IMR-90 (cell line): ENCODE results near the gene LAMA3. TPM values are rescaled to one million over a fixed set of nuclear protein-coding genes. Genes with fewer than 3 reads are reported as not detected.

Source experiments
- ATAC-seq: fragments of 200-7000 bp; cut with Tn5 transposase; 2 replicates; pipeline ENCODE4 v1.9.1; 2020; ENCODE audit warnings: low read depth, mild to moderate bottlenecking, moderate library complexity
- BruUV-seq: library from RNA; stranded (reverse); fragments of 400-500 nt; replicated peaks from 2 replicates; lab custom pipeline; 2021; lab: Mats Ljungman, UMichigan
- CTCF ChIA-PET: fragments of 300-600 bp; formaldehyde crosslinking; extraction: SDS; loops from one replicate; lab custom pipeline; 2021; ENCODE audit warnings: antibody characterized with exemption; lab: Yijun Ruan, JAX
- POLR2A ChIA-PET: fragments of 300-600 bp; sonication (Branson Sonifier 250); formaldehyde crosslinking; loops from one replicate; lab custom pipeline; 2022; ENCODE audit warnings: antibody characterized with exemption; ENCODE audit not compliant: unreplicated experiment; lab: Charles Lee
- DNase-seq: peaks from one replicate; pipeline ENCODE4 v3.0.0; 2013
- H2AFZ ChIP-seq: replicated peaks from 2 replicates; pipeline ENCODE3; 2013; ENCODE audit warnings: low read length, mild to moderate bottlenecking; ENCODE audit not compliant: poor library complexity
- H2AK5ac ChIP-seq: 2 replicates; pipeline ENCODE4 v1.6.1; 2013; ENCODE audit warnings: low read depth, low read length, inconsistent platforms
- H2AK9ac ChIP-seq: replicated peaks from 2 replicates; pipeline ENCODE3; 2013; ENCODE audit warnings: mild to moderate bottlenecking, low read depth, low read length, moderate library complexity; ENCODE audit not compliant: poor library complexity
- H2BK120ac ChIP-seq: 2 replicates; pipeline ENCODE4 v1.6.1; 2013; ENCODE audit warnings: low read depth, low read length, inconsistent platforms
- H2BK15ac ChIP-seq: 3 replicates; pipeline ENCODE4 v1.6.1; 2013; ENCODE audit warnings: low read depth, low read length, inconsistent platforms
- H2BK20ac ChIP-seq: 2 replicates; pipeline ENCODE4 v1.6.1; 2013; ENCODE audit warnings: low read depth, mild to moderate bottlenecking, inconsistent platforms, low read length, moderate library complexity
- H2BK5ac ChIP-seq: 2 replicates; pipeline ENCODE4 v1.6.1; 2013; ENCODE audit warnings: mild to moderate bottlenecking, low read depth, low read length, inconsistent platforms; ENCODE audit not compliant: poor library complexity, severe bottlenecking
- H3K14ac ChIP-seq: replicated peaks from 2 replicates; pipeline ENCODE4 v1.6.1; 2013; ENCODE audit warnings: low read depth, low read length, inconsistent platforms
- H3K18ac ChIP-seq: 2 replicates; pipeline ENCODE4 v1.6.1; 2013; ENCODE audit warnings: low read depth, low read length, control low read depth
- H3K23ac ChIP-seq: 2 replicates; pipeline ENCODE4 v1.6.1; 2013; ENCODE audit warnings: low read depth, low read length, inconsistent platforms
- H3K27ac ChIP-seq: 2 replicates; pipeline ENCODE4 v1.5.1; 2013; ENCODE audit warnings: mild to moderate bottlenecking, control low read depth, low read length; ENCODE audit not compliant: insufficient read depth
- H3K27me3 ChIP-seq: 2 replicates; pipeline ENCODE4 v1.6.1; 2013; ENCODE audit warnings: low read length; ENCODE audit not compliant: control insufficient read depth, insufficient read depth
- H3K36me3 ChIP-seq: 2 replicates; pipeline ENCODE4 v1.6.1; 2013; ENCODE audit warnings: low read length, mixed read lengths; ENCODE audit not compliant: control insufficient read depth, insufficient read depth
- H3K4ac ChIP-seq: 2 replicates; pipeline ENCODE4 v1.6.1; 2013; ENCODE audit warnings: low read depth, low read length, inconsistent platforms
- H3K4me1 ChIP-seq: 2 replicates; pipeline ENCODE4 v1.6.1; 2013; ENCODE audit warnings: low read length, mixed read lengths; ENCODE audit not compliant: control insufficient read depth, insufficient read depth
- H3K4me2 ChIP-seq: 2 replicates; pipeline ENCODE4 v1.6.1; 2013; ENCODE audit warnings: low read depth, mild to moderate bottlenecking, control low read depth, low read length, moderate library complexity
- H3K4me3 ChIP-seq: 2 replicates; pipeline ENCODE4 v1.5.1; 2013; ENCODE audit warnings: low read depth, mild to moderate bottlenecking, control low read depth, low read length, moderate library complexity; ENCODE audit not compliant: insufficient read depth
- H3K56ac ChIP-seq: 2 replicates; pipeline ENCODE4 v1.6.1; 2013; ENCODE audit warnings: low read length, inconsistent platforms; ENCODE audit not compliant: insufficient read depth; ENCODE audit errors: extremely low read depth
- H3K79me1 ChIP-seq, 2 experiments: 2 replicates each; pipeline ENCODE4 v1.6.1; 2013; ENCODE audit warnings: low read length in 2 of 2, inconsistent platforms in 1 of 2, low read depth in 1 of 2
- H3K9ac ChIP-seq: 2 replicates; pipeline ENCODE4 v1.6.1; 2013; ENCODE audit warnings: low read depth, low read length, control low read depth
- H3K9me1 ChIP-seq: 2 replicates; pipeline ENCODE4 v1.6.1; 2013; ENCODE audit warnings: low read length, inconsistent platforms; ENCODE audit not compliant: insufficient read depth
- H3K9me3 ChIP-seq: 2 replicates; pipeline ENCODE4 v1.6.1; 2013; ENCODE audit warnings: low read length; ENCODE audit not compliant: control insufficient read depth, insufficient read depth
- H4K20me1 ChIP-seq: 2 replicates; pipeline ENCODE4 v1.6.1; 2013; ENCODE audit warnings: low read length, inconsistent platforms; ENCODE audit not compliant: insufficient read depth
- H4K5ac ChIP-seq: 2 replicates; pipeline ENCODE4 v1.6.1; 2013; ENCODE audit warnings: mild to moderate bottlenecking, low read depth, low read length, control low read depth
- H4K8ac ChIP-seq, 2 experiments: 2 replicates each; pipeline ENCODE4 v1.6.1; 2013; ENCODE audit warnings: low read depth in 2 of 2, low read length in 2 of 2, control low read depth in 1 of 2, inconsistent platforms in 1 of 2
- H4K91ac ChIP-seq: 2 replicates; pipeline ENCODE4 v1.6.1; 2013; ENCODE audit warnings: low read depth, low read length, inconsistent platforms; ENCODE audit not compliant: insufficient read depth
- MAFK ChIP-seq: IDR thresholded peaks from 2 replicates; pipeline ENCODE4 v1.6.1; 2012; ENCODE audit warnings: low read depth, low read length, improper control_type of control experiment
- WGBS, 2 experiments: methylation state at CpG; one replicate each; pipeline versions ENCODE4 v1.1.5 to v1.1.7; 2013; ENCODE audit warnings: missing lambda C conversion rate in 2 of 2; ENCODE audit not compliant: insufficient read length in 1 of 2; ENCODE audit errors: extremely low coverage in 2 of 2; 5-methylcytosine and 5-hydroxymethylcytosine counted together
- dilution Hi-C: fragments of 300-500 bp; cut with HindIII; formaldehyde crosslinking; loops from one replicate; pipeline ENCODE4 v1.14.3; 2018; ENCODE audit warnings: low sequenced_read_pairs; ENCODE audit not compliant: unreplicated experiment
- in situ Hi-C: fragments of 300-500 bp; cut with MboI; formaldehyde crosslinking; loops from 3 replicates; pipeline ENCODE4 v1.14.3; 2019; ENCODE audit warnings: low sequenced_read_pairs, inconsistent platforms, mixed read lengths
- intact Hi-C: fragments of 100-400 bp; cut with micrococcal nuclease; formaldehyde crosslinking; loops from 2 replicates; pipeline ENCODE4 v1.10.0; 2022
- polyA plus RNA-seq, 3 experiments: library from polyadenylated mRNA; depleted of rRNA; stranded (reverse); fragments of >200 nt; gene quantifications; 2 replicates each; pipeline ENCODE4 v1.2.3, GENCODE V29; 2012; ENCODE audit warnings: low replicate concordance in 1 of 3
- total RNA-seq: library from RNA; depleted of rRNA; stranded (reverse); fragments of >200 nt; gene quantifications from 2 replicates; pipeline ENCODE4 v1.2.3, GENCODE V29; 2012

Gene LAMA3
- total and polyA plus RNA-seq, 2 of the 4 experiments (the other 2 are of a cell fraction) = 0.18 to 0.19 TPM

DNA sequence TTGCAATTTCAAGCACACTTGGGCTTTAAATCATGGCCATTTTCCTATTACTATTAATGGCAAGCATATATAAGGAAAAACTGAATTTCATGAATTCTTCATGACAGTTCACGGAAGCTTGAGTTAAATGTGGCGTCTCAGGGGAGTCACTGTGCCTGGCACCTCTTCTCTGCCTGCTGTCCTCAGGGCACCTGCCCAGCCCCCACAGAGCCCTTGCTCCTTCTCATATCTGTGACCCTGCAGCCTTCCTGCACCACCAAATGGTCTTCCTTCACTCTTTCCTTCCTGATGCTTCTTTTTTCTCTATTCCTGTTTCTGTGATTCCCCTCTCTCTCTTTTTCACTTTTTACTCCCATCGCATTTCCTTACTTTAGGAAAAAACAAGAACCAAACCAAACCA is 35.4 kb downstream of the LAMA3 start:
- in situ Hi-C loops = no loop called here
- CTCF ChIA-PET = interaction anchor here (1.3 kb wide), 1 partner anchor 47 kb away, joined by 3 read pairs; no protein-coding TSS in a partner anchor
- no peak overlapping the region for H3K23ac ChIP-seq
- no peak overlapping the region for H4K5ac ChIP-seq
- peaks cover 4% of the 10 kb centered on the region for H3K4me1 ChIP-seq
- no peaks in the 10 kb centered on the region for H4K20me1 ChIP-seq
- ATAC-seq (no peak), DNase-seq (no peak)
- no peak overlapping the region for H2BK5ac ChIP-seq
- intact Hi-C loops = no loop called here
- H4K8ac ChIP-seq = no peak overlapping the region
- no peaks in the 10 kb centered on the region; the same call in 1 of the 2 replicates for H3K9me1 ChIP-seq
- BruUV-seq = no TSS peak
- POLR2A ChIA-PET = no interaction called here
- H3K9ac ChIP-seq = no peak overlapping the region
- no peak overlapping the region for H2BK20ac ChIP-seq
- no peak overlapping the region for H3K4me3 ChIP-seq
- H3K14ac ChIP-seq = no peak overlapping the region
- H2BK120ac ChIP-seq = no peak overlapping the region
- H2AK9ac ChIP-seq = no peak overlapping the region
- H3K56ac ChIP-seq = no peak overlapping the region
- no peak overlapping the region for H2AFZ ChIP-seq
- no peaks in the 10 kb centered on the region for H3K36me3 ChIP-seq
- H2BK15ac ChIP-seq = no peak overlapping the region
- no peak overlapping the region for H3K4ac ChIP-seq
- no peak overlapping the region for H4K91ac ChIP-seq
- H3K18ac ChIP-seq = no peak overlapping the region
- no peak overlapping the region for H3K27ac ChIP-seq
- H3K79me1 ChIP-seq = no peaks in the 10 kb centered on the region
- no peaks in the 10 kb centered on the region for H3K9me3 ChIP-seq
- WGBS, 2 experiments = 100% methylated on average over 1 of the region's 3 CpGs
- TF ChIP-seq MAFK = no peak
- H3K4me2 ChIP-seq = no peak overlapping the region
- no peak overlapping the region for H2AK5ac ChIP-seq
- dilution Hi-C loops = no loop called here
- no peaks in the 10 kb centered on the region for H3K27me3 ChIP-seq
